ENCODE results near the gene CCDC122. TPM values are rescaled to one million over a fixed set of nuclear protein-coding genes. Genes with fewer than 3 reads are reported as not detected.
"Not testable (repeated sequence)": the region's sequence is repeated elsewhere in the genome, so short reads cannot be mapped to it uniquely, and the experiment has no call there.

The CCDC122 gene
- total RNA-seq, 1 donor = 16.0 TPM

DNA sequence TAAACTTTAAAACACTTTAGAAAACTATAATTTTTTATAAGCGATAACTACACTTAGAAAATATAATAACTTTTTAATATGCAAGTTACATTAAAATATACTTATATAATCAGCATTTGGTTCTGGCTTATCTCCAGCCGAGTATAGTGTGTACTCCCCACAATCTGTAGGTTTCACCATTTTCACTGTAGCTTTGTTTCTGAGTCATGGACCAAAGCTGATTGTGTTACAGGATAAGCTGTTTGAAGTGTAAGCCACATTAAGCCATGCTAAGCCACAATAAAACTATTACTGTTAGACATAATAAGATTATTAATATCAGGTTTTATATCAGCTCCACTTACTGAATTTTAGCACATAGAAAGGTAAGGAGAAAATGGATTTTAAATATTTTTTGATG, 43.8 kb downstream of the CCDC122 start:
- DNase-seq (ENCODE audit: low read depth) = peak; percentile 78
- TF ChIP-seq, protein P1, sequence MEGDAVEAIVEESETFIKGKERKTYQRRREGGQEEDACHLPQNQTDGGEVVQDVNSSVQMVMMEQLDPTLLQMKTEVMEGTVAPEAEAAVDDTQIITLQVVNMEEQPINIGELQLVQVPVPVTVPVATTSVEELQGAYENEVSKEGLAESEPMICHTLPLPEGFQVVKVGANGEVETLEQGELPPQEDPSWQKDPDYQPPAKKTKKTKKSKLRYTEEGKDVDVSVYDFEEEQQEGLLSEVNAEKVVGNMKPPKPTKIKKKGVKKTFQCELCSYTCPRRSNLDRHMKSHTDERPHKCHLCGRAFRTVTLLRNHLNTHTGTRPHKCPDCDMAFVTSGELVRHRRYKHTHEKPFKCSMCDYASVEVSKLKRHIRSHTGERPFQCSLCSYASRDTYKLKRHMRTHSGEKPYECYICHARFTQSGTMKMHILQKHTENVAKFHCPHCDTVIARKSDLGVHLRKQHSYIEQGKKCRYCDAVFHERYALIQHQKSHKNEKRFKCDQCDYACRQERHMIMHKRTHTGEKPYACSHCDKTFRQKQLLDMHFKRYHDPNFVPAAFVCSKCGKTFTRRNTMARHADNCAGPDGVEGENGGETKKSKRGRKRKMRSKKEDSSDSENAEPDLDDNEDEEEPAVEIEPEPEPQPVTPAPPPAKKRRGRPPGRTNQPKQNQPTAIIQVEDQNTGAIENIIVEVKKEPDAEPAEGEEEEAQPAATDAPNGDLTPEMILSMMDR (IDR thresholded peaks at IDR 0.05; ENCODE audit: insufficient read depth, low read depth, low read length) = no peak
- H3K4me3 ChIP-seq (ENCODE audit: low read depth, low read length) = no peak overlapping the region

DNA sequence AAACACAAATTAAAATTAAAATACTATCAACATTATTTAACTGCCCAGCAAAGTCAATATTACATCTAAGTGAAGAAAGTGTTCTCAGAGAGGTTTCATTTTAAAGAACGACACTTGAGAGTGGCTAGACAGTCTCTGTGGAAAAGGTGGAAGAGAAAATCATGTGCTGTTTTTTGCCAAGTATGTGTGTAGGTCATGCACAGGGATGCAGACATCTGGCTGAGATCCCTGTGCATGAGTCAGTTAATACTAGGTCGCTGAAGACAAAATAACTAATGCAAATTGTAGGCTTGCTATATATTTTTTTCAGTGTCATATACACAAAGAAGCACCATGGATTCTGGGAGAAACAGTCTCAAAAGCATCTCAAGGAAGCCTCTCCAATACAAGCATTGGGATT, 48.5 kb downstream of the CCDC122 start:
- TF ChIP-seq, protein P1 (IDR thresholded peaks at IDR 0.05; ENCODE audit: insufficient read depth, low read depth, low read length) = no peak
- H3K4me3 ChIP-seq (ENCODE audit: low read depth, low read length) = no peak overlapping the region
- DNase-seq (ENCODE audit: low read depth) = peak; percentile 63

DNA sequence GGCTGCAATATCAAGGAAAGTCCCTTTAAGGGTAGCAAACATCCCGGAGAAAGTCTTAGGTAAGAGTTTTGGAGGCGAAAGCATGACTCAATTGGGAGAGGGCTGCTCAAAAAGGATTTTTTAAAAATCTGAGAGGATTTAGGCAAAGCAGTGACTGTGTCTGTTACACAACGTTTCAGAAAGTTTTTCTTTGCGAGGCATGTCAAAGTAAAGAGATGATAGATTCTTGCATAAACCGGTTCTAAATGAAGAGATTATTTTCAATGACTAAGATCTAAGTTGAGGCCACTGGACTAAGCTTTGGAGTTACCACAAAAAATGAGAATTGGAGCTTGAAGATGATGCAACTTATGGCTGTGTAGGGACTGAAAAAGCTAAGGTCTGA, 49.1 kb downstream of the CCDC122 start:
- H3K4me3 ChIP-seq (ENCODE audit: low read depth, low read length) = peak overlapping the region; percentile 31
- peak; percentile 93 for DNase-seq (ENCODE audit: low read depth)

DNA sequence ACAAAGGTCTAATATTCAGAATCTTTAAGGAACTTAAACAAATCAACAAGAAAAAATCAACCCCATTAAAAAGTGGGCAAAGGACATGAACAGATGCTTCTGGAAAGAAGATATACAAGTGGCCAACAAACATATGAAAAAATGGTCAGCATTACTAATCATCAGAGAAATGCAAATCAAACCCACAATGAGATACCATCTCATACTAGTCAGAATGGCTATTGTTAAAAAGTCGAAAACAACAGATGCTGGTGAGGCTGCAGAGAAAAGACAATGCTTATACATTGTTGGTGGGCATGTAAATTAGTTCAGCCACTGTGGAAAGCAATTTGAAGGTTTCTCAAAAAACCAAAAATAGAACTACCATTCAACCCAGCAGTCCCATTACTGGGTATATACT, 54.9 kb downstream of the CCDC122 start:
- DNase-seq (ENCODE audit: low read depth); H3K4me3 ChIP-seq (ENCODE audit: low read depth, low read length): not testable (repeated sequence)

More for the DNA sequence above, 49.1 kb downstream of the CCDC122 start:
- TF ChIP-seq, protein P1 (IDR thresholded peaks at IDR 0.05; ENCODE audit: insufficient read depth, low read depth, low read length) = no peak

DNA sequence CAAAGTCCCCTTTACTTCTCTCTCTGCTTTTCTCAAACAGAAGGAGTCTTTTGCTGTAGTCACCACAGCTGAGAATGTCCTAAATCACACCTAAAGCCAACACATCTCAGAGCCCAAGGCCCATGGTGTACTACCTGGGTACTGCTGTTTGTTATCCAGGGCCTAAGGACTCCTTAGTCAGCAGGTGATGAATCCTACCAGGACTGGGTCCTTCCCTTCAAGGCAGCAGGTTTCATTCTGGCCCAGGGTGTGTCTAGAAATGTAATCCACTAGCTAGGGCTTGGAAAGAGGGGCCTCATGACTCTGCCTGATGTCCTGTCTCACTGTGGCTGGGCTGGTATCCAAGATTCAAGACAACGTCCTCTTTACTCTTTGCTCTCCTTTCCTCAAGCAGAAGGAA, 56.6 kb downstream of the CCDC122 start:
- no peak for DNase-seq (ENCODE audit: low read depth)
- TF ChIP-seq, protein P1 (IDR thresholded peaks at IDR 0.05; ENCODE audit: insufficient read depth, low read depth, low read length) = no peak

DNA sequence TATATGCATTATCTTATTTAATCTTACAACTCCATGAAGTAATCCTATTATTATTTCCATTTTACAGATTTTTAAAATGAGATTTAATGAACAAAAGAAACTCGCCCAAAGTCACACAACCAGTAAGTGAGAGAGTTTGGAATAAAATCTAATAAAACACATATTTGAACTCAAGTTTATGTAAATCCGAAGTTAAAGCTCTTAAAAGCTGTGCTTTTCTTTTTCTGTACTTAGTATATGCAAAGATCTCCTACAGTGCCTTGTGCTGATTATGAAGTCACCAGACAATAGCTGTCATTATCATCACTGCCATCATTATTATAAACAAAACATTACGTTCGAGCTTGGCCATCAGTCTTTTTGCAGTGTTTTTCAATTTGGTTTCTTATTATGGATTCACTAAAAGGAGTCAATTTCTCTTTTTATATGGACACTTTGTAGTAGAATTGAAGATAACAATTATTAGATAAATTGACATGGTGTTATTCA, 63.1 kb downstream of the CCDC122 start:
- DNase-seq (ENCODE audit: low read depth) = no peak
- no peak overlapping the region for H3K4me3 ChIP-seq (ENCODE audit: low read depth, low read length)
- TF ChIP-seq, protein P1 (IDR thresholded peaks at IDR 0.05; ENCODE audit: insufficient read depth, low read depth, low read length) = no peak

More for the DNA sequence above, 56.6 kb downstream of the CCDC122 start:
- H3K4me3 ChIP-seq (ENCODE audit: low read depth, low read length) = no peak overlapping the region

DNA sequence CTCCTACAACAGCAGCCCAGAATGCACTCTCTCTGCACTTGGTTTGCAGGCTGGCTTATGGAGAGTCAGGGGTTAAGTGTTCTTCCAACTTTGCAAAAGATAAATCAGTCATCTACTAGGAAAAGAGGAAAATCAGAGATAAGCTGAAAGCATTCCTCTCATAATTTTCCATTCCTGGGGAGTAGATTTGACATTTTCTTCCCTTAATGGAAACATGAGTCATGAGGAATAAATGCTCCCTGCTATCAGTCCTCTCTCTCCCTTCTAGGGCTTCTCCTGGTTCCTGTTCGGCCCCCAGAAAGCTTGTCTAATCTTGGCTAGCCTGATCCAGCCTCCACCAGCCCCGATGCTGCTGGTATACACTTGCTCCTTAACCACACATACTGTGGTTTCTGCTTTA, 64.3 kb downstream of the CCDC122 start:
- no peak overlapping the region for H3K4me3 ChIP-seq (ENCODE audit: low read depth, low read length)

More for the DNA sequence above, 64.3 kb downstream of the CCDC122 start:
- TF ChIP-seq, protein P1 (IDR thresholded peaks at IDR 0.05; ENCODE audit: insufficient read depth, low read depth, low read length) = no peak
- DNase-seq (ENCODE audit: low read depth) = peak; percentile 87

All from fibroblast of villous mesenchyme (primary cell).